Measurements from ENCODE around the gene IFNA10.
A peak's percentile ranks its signal among the peaks of the same experiment; 100 is the strongest.

DNA sequence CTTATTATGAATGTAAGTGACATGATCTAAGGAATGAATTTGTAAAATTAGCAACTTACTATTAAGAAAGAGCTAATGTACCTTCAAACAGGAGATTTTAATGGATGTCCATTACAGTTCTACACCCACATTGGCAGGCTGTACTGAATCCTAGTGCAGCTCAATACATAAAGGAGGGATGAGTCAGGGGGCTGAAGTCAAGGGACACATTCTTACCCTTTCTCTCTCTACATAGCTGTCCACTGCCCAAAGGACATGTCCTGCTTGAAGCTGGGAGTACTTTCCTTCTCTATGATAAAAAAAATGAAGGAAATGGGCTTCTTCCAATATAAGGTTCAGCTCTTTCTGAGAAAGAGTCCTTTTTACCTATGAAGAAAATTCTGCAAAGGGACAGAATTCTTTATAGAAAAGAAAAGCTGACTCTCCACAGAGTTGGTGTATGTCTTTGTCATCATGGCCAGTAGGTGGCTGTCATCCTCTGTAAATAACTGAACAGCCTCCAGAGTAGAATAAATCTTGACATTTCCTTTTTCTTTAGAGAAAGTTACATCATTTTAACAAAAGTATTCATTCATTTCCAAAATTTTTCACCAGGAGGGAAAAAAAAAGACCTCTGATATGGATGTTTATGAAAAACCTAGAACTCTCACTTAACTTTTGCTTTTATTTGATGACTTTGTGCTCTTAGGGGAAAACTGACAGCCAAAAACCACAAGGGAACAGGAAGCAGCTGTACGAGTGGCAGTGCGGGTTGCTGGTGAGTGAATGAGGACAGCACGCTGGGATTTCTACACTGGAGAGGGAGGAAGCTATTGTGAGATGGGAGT lies 46.0 kb upstream of the IFNA10 start:
- peak in 2 of 3 experiments; percentile 33 to 56; a peak in 2 of 4 replicates for TF ChIP-seq CTCF (IDR thresholded peaks at IDR 0.05; ENCODE audit: control extremely low read depth in 1 of 3, insufficient read depth in 1 of 3, low read depth in 1 of 3, low read length in 3 of 3)
- TF ChIP-seq EZH2 (IDR thresholded peaks at IDR 0.05; ENCODE audit: low read depth, low read length, severe bottlenecking), result no peak
- no peak for TF ChIP-seq CHD1 (IDR thresholded peaks at IDR 0.05; ENCODE audit: low read depth, low read length)
- no peak for TF ChIP-seq POLR2A (IDR thresholded peaks at IDR 0.05; ENCODE audit: control extremely low read depth in 1 of 2, low read depth in 2 of 2, low read length in 2 of 2)
- TF ChIP-seq, protein P1, sequence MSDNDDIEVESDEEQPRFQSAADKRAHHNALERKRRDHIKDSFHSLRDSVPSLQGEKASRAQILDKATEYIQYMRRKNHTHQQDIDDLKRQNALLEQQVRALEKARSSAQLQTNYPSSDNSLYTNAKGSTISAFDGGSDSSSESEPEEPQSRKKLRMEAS (IDR thresholded peaks at IDR 0.05), result no peak

Data from H1 (cell line).